Measurements from ENCODE around the gene SEPTIN11. TPM values are rescaled to one million over a fixed set of nuclear protein-coding genes. Genes with fewer than 3 reads are reported as not detected.

The SEPTIN11 gene
- total RNA-seq, 1 donor = 473 TPM

DNA sequence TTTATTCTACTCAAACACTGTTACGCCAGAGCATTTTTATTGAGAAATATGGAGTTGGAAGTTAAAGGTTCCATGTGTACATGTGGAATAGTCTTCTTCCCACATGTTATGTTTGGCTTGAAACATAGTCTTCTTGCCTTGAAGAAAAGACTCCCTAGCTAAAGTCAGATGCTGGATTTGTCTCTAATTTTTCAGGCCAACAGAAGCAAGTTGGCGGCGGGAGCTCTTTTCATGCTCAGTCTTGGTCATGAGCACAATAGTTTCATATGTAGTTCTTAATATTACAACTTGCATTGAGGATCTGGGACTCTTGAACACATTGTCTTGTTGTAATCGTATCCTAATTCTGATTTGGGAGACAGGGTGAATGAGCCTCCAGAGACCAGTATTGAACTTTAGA is 19.4 kb downstream of the SEPTIN11 start:
- Histone ChIP-seq H4K20me1 (ENCODE audit: insufficient read depth, low read length) (peaks cover 38% of the 10 kb centered on the region), H3K79me2 (ENCODE audit: insufficient read depth, low read length) (peaks cover 98% of the 10 kb centered on the region), H3K36me3 (ENCODE audit: insufficient read depth, low read length) (peaks cover 7% of the 10 kb centered on the region), H2AFZ (ENCODE audit: low read length) (no peak overlapping the region), H3K27ac (ENCODE audit: low read depth, low read length) (no peak overlapping the region), H3K27me3 (ENCODE audit: insufficient read depth, low read length) (no peaks in the 10 kb centered on the region), H3K4me3 (ENCODE audit: insufficient read depth, low read length) (no peak overlapping the region), H3K4me1 (ENCODE audit: insufficient read depth, low read length) (peaks cover 29% of the 10 kb centered on the region), H3K9me3 (ENCODE audit: low read depth, low read length) (no peaks in the 10 kb centered on the region), H3K4me2 (ENCODE audit: insufficient read depth, low read length) (no peak overlapping the region)
- DNase-seq (ENCODE audit: insufficient read length, low spot score, missing footprints) = no peak
- TF ChIP-seq, protein P1, sequence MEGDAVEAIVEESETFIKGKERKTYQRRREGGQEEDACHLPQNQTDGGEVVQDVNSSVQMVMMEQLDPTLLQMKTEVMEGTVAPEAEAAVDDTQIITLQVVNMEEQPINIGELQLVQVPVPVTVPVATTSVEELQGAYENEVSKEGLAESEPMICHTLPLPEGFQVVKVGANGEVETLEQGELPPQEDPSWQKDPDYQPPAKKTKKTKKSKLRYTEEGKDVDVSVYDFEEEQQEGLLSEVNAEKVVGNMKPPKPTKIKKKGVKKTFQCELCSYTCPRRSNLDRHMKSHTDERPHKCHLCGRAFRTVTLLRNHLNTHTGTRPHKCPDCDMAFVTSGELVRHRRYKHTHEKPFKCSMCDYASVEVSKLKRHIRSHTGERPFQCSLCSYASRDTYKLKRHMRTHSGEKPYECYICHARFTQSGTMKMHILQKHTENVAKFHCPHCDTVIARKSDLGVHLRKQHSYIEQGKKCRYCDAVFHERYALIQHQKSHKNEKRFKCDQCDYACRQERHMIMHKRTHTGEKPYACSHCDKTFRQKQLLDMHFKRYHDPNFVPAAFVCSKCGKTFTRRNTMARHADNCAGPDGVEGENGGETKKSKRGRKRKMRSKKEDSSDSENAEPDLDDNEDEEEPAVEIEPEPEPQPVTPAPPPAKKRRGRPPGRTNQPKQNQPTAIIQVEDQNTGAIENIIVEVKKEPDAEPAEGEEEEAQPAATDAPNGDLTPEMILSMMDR (IDR thresholded peaks at IDR 0.05; ENCODE audit: extremely low read depth, low read depth, low read length) = no peak

DNA sequence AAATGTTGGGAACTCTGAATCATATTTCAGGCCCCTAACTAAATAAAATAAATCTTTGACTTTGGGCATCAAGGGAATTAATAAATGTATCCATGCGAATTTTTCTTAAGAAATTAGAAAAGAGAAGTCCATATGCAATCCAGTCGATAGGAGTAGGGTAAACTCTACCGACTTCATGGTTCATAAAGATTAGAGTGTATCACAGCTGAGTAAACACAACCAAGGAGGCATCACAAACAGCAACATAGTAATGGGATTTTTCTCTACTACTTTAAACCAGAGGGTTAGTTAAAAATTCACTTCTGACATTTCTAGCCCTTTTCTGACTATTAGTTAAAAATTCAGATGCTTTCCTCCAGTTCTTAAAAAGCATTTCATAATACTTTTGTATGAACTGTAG is 19.9 kb downstream of the SEPTIN11 start:
- H3K36me3 ChIP-seq (ENCODE audit: insufficient read depth, low read length) = peaks cover 8% of the 10 kb centered on the region

DNA sequence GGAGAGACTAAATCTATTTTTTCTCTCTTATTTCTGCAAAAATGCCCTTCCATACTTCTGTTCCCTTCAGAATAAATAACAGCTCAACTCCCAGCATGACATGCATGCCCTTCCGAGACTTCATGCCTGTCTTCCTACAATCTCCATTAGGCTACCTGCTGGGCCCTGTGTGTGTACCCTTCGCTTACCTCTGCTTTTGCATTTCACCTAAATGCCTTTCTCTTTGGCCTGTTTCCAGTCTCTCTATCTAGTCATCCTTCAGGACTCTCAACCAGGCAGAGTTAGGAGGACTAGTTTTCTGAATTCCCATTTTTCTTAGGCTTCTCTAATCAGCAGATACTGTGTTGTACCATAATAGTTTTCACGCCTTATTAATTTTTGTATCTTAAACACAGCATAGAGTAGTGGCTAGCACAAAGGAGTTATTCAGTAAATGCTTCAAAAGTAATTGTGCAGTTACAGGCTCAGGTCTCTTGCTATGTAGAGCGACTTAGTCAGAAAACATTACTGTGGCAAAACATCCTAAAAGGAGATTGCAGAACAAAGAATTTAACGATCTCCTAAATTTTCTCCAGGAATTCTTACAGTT is 20.5 kb downstream of the SEPTIN11 start:
- no peak overlapping the region for H2AFZ ChIP-seq (ENCODE audit: low read length)
- H4K20me1 ChIP-seq (ENCODE audit: insufficient read depth, low read length) = peaks cover 30% of the 10 kb centered on the region
- H3K4me1 ChIP-seq (ENCODE audit: insufficient read depth, low read length) = peaks cover 29% of the 10 kb centered on the region
- no peak overlapping the region for H3K4me3 ChIP-seq (ENCODE audit: insufficient read depth, low read length)
- no peak for DNase-seq (ENCODE audit: insufficient read length, low spot score, missing footprints)
- peak overlapping the region; percentile 5 for H3K4me2 ChIP-seq (ENCODE audit: insufficient read depth, low read length)
- no peak overlapping the region for H3K27ac ChIP-seq (ENCODE audit: low read depth, low read length)
- H3K27me3 ChIP-seq (ENCODE audit: insufficient read depth, low read length) = no peaks in the 10 kb centered on the region
- peaks cover 14% of the 10 kb centered on the region for H3K36me3 ChIP-seq (ENCODE audit: insufficient read depth, low read length)
- H3K9me3 ChIP-seq (ENCODE audit: low read depth, low read length) = no peaks in the 10 kb centered on the region
- TF ChIP-seq, protein P1 (IDR thresholded peaks at IDR 0.05; ENCODE audit: extremely low read depth, low read depth, low read length) = no peak
- peaks cover 98% of the 10 kb centered on the region for H3K79me2 ChIP-seq (ENCODE audit: insufficient read depth, low read length)

More for the DNA sequence above, 19.9 kb downstream of the SEPTIN11 start:
- peaks cover 35% of the 10 kb centered on the region for H4K20me1 ChIP-seq (ENCODE audit: insufficient read depth, low read length)
- no peaks in the 10 kb centered on the region for H3K27me3 ChIP-seq (ENCODE audit: insufficient read depth, low read length)
- H3K9me3 ChIP-seq (ENCODE audit: low read depth, low read length) = no peaks in the 10 kb centered on the region
- TF ChIP-seq, protein P1 (IDR thresholded peaks at IDR 0.05; ENCODE audit: extremely low read depth, low read depth, low read length) = no peak
- no peak overlapping the region for H3K4me2 ChIP-seq (ENCODE audit: insufficient read depth, low read length)
- H3K4me1 ChIP-seq (ENCODE audit: insufficient read depth, low read length) = peaks cover 33% of the 10 kb centered on the region
- H3K27ac ChIP-seq (ENCODE audit: low read depth, low read length) = no peak overlapping the region
- DNase-seq (ENCODE audit: insufficient read length, low spot score, missing footprints) = no peak
- H3K4me3 ChIP-seq (ENCODE audit: insufficient read depth, low read length) = no peak overlapping the region
- H2AFZ ChIP-seq (ENCODE audit: low read length) = no peak overlapping the region
- peaks cover 98% of the 10 kb centered on the region for H3K79me2 ChIP-seq (ENCODE audit: insufficient read depth, low read length)

DNA sequence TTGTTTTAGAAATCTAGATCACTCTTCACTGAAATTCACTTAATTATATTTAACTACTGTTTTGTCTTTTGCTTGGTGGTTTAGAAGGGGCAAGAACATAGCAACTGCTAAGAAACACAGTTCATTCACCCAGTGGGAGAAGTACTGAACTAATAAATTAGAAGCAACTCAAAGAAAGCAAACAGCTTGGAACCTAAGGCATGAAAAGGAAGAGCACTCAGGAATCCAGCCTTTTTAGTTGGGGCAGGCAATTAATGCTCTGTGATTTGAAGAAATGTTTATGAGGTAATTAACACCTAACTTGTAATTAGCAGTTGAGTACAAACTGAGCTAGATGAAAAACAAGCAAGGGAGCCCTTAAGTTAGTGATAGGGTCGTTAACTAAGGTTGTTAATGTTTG is 22.8 kb downstream of the SEPTIN11 start:
- DNase-seq (ENCODE audit: insufficient read length, low spot score, missing footprints) = no peak
- Histone ChIP-seq H2AFZ (ENCODE audit: low read length) (no peak overlapping the region), H3K36me3 (ENCODE audit: insufficient read depth, low read length) (peaks cover 18% of the 10 kb centered on the region), H3K4me2 (ENCODE audit: insufficient read depth, low read length) (no peak overlapping the region), H3K9me3 (ENCODE audit: low read depth, low read length) (no peaks in the 10 kb centered on the region), H3K4me1 (ENCODE audit: insufficient read depth, low read length) (peaks cover 26% of the 10 kb centered on the region), H3K4me3 (ENCODE audit: insufficient read depth, low read length) (no peak overlapping the region), H3K27ac (ENCODE audit: low read depth, low read length) (no peak overlapping the region), H3K79me2 (ENCODE audit: insufficient read depth, low read length) (peaks cover 98% of the 10 kb centered on the region), H3K27me3 (ENCODE audit: insufficient read depth, low read length) (no peaks in the 10 kb centered on the region), H4K20me1 (ENCODE audit: insufficient read depth, low read length) (peaks cover 18% of the 10 kb centered on the region)
- TF ChIP-seq, protein P1 (IDR thresholded peaks at IDR 0.05; ENCODE audit: extremely low read depth, low read depth, low read length) = no peak

Data from osteoblast (primary cell).